ENCODE measurements around the gene ILDR1.

GRCh38 chr3:122001892-122002291 lies 20.2 kb downstream of the ILDR1 start:
- no peak for TF ChIP-seq POLR2AphosphoS5 (IDR thresholded peaks at IDR 0.05; ENCODE audit: low read depth, low read length)
- TF ChIP-seq REST (IDR thresholded peaks at IDR 0.05; ENCODE audit: insufficient read depth in 1 of 2, low read depth in 2 of 2, low read length in 2 of 2): no peak
- no peak for TF ChIP-seq TAF1 (IDR thresholded peaks at IDR 0.05; ENCODE audit: borderline replicate concordance, insufficient read depth, low read length)

Data from PFSK-1 (cell line).